IPS-20b (cell line): Measurements from ENCODE around the gene TECPR2.
"Not testable (repeated sequence)": the region's sequence is repeated elsewhere in the genome, so short reads cannot be mapped to it uniquely, and the experiment has no call there.

Experiments
- H3K27ac ChIP-seq: one replicate; pipeline ENCODE4 v1.5.1; 2013; ENCODE audit warnings: low read length
- H3K27me3 ChIP-seq: 2 replicates; pipeline ENCODE4 v1.6.1; 2013; ENCODE audit warnings: mild to moderate bottlenecking, low read length, inconsistent platforms; ENCODE audit not compliant: insufficient read depth
- H3K36me3 ChIP-seq: 2 replicates; pipeline ENCODE4 v1.6.1; 2013; ENCODE audit warnings: low read depth, mild to moderate bottlenecking, inconsistent platforms, low read length, moderate library complexity; ENCODE audit not compliant: insufficient read depth
- H3K4me1 ChIP-seq: 2 replicates; pipeline ENCODE4 v1.6.1; 2013; ENCODE audit warnings: mild to moderate bottlenecking, control low read depth, inconsistent platforms, low read length, moderate library complexity; ENCODE audit not compliant: insufficient read depth
- H3K4me3 ChIP-seq: 2 replicates; pipeline ENCODE4 v1.5.1; 2013; ENCODE audit warnings: mild to moderate bottlenecking, low read length, inconsistent platforms
- H3K9ac ChIP-seq: 2 replicates; pipeline ENCODE4 v1.6.1; 2013; ENCODE audit warnings: low read depth, mild to moderate bottlenecking, inconsistent platforms, low read length, moderate library complexity
- H3K9me3 ChIP-seq: 2 replicates; pipeline ENCODE4 v1.6.1; 2013; ENCODE audit warnings: mild to moderate bottlenecking, low read depth, low read length, inconsistent platforms; ENCODE audit not compliant: insufficient read depth

The TECPR2 gene

GRCh38 chr14:102519709-102520108, 157.0 kb downstream of the TECPR2 start:
- not testable (repeated sequence) for H3K4me3 ChIP-seq, H3K9me3 ChIP-seq, H3K27ac ChIP-seq, H3K36me3 ChIP-seq, H3K4me1 ChIP-seq, H3K9ac ChIP-seq
- H3K27me3 ChIP-seq, result peaks cover 15% of the 10 kb centered on the region; the same call in 1 of the 2 replicates

GRCh38 chr14:102523200-102523568, 160.4 kb downstream of the TECPR2 start:
- H3K9ac ChIP-seq, result no peak overlapping the region
- H3K4me1 ChIP-seq, result 0 out of 2 replicates have a peak, but pooled peaks cover 5% of the 10 kb centered on the region
- H3K9me3 ChIP-seq, result no peaks in the 10 kb centered on the region
- no peak overlapping the region for H3K27ac ChIP-seq
- H3K4me3 ChIP-seq, result no peak overlapping the region
- peaks cover 6% of the 10 kb centered on the region; the same call in 1 of the 2 replicates for H3K27me3 ChIP-seq
- no peaks in the 10 kb centered on the region for H3K36me3 ChIP-seq

- Histone ChIP-seq H3K27ac (no peak overlapping the region), H3K4me3 (no peak overlapping the region)
These were observed 161.1 kb downstream of the TECPR2 start for GRCh38 chr14:102523569-102524450.

GRCh38 chr14:102524451-102525218, 161.9 kb downstream of the TECPR2 start:
- Histone ChIP-seq H3K9ac (peak overlapping the region; percentile 79; the same call in 1 of the 2 replicates), H3K27ac (peak overlapping the region; percentile 44), H3K4me1 (0 out of 2 replicates have a peak, but pooled peaks cover 5% of the 10 kb centered on the region)

More at GRCh38 chr14:102523569-102524450, 161.1 kb downstream of the TECPR2 start:
- H3K4me1 ChIP-seq, result 0 out of 2 replicates have a peak, but pooled peaks cover 5% of the 10 kb centered on the region
- no peaks in the 10 kb centered on the region for H3K9me3 ChIP-seq
- H3K36me3 ChIP-seq, result no peaks in the 10 kb centered on the region
- no peak overlapping the region for H3K9ac ChIP-seq
- 0 out of 2 replicates have a peak, but pooled peaks cover under 1% of the 10 kb centered on the region for H3K27me3 ChIP-seq

GRCh38 chr14:102525219-102525928, 162.6 kb downstream of the TECPR2 start:
- Histone ChIP-seq H3K9me3 (no peaks in the 10 kb centered on the region), H3K4me1 (0 out of 2 replicates have a peak, but pooled peaks cover 5% of the 10 kb centered on the region), H3K9ac (peak overlapping the region; percentile 79; the same call in 1 of the 2 replicates), H3K27me3 (no peaks in the 10 kb centered on the region), H3K27ac (peak overlapping the region; percentile 44), H3K4me3 (peak overlapping the region; percentile 90), H3K36me3 (no peaks in the 10 kb centered on the region)

More at GRCh38 chr14:102524451-102525218, 161.9 kb downstream of the TECPR2 start:
- Histone ChIP-seq H3K27me3 (no peaks in the 10 kb centered on the region), H3K9me3 (no peaks in the 10 kb centered on the region), H3K36me3 (no peaks in the 10 kb centered on the region), H3K4me3 (peak overlapping the region; percentile 90)

- Histone ChIP-seq H3K9ac (no peak overlapping the region), H3K27ac (no peak overlapping the region), H3K36me3 (no peaks in the 10 kb centered on the region), H3K4me3 (no peak overlapping the region), H3K27me3 (no peaks in the 10 kb centered on the region), H3K9me3 (no peaks in the 10 kb centered on the region), H3K4me1 (peaks cover 7% of the 10 kb centered on the region; the same call in 1 of the 2 replicates)
These were observed 163.3 kb downstream of the TECPR2 start for GRCh38 chr14:102525929-102526497.

- no peaks in the 10 kb centered on the region for H3K27me3 ChIP-seq
- no peak overlapping the region for H3K9ac ChIP-seq
- no peak overlapping the region for H3K27ac ChIP-seq
- no peaks in the 10 kb centered on the region for H3K36me3 ChIP-seq
- H3K9me3 ChIP-seq, result no peaks in the 10 kb centered on the region
- no peak overlapping the region for H3K4me3 ChIP-seq
- H3K4me1 ChIP-seq, result peaks cover 8% of the 10 kb centered on the region; the same call in 1 of the 2 replicates
These were observed 165.9 kb downstream of the TECPR2 start for GRCh38 chr14:102528431-102529170.

GRCh38 chr14:102530828-102531478, 168.2 kb downstream of the TECPR2 start:
- Histone ChIP-seq H3K27ac (no peak overlapping the region), H3K9me3 (no peaks in the 10 kb centered on the region), H3K36me3 (no peaks in the 10 kb centered on the region), H3K4me3 (no peak overlapping the region), H3K4me1 (peaks cover 3% of the 10 kb centered on the region; the same call in 1 of the 2 replicates), H3K27me3 (no peaks in the 10 kb centered on the region), H3K9ac (no peak overlapping the region)

GRCh38 chr14:102532204-102532658, 169.5 kb downstream of the TECPR2 start:
- H3K4me3 ChIP-seq, result no peak overlapping the region
- H3K27me3 ChIP-seq, result no peaks in the 10 kb centered on the region
- no peak overlapping the region for H3K9ac ChIP-seq
- H3K9me3 ChIP-seq, result no peaks in the 10 kb centered on the region
- H3K36me3 ChIP-seq, result no peaks in the 10 kb centered on the region
- peaks cover 3% of the 10 kb centered on the region; the same call in 1 of the 2 replicates for H3K4me1 ChIP-seq
- no peak overlapping the region for H3K27ac ChIP-seq

- no peaks in the 10 kb centered on the region for H3K4me1 ChIP-seq
- H3K27ac ChIP-seq, result no peak overlapping the region
- no peak overlapping the region for H3K4me3 ChIP-seq
- no peaks in the 10 kb centered on the region for H3K36me3 ChIP-seq
- no peaks in the 10 kb centered on the region for H3K27me3 ChIP-seq
- no peaks in the 10 kb centered on the region for H3K9me3 ChIP-seq
- no peak overlapping the region for H3K9ac ChIP-seq
These were observed 175.3 kb downstream of the TECPR2 start for GRCh38 chr14:102537981-102538601.
